Psoas muscle (tissue), 8 donors: ENCODE data around the gene SIDT2. TPM values are rescaled to one million over a fixed set of nuclear protein-coding genes. Genes with fewer than 3 reads are reported as not detected.

ENCODE experiments used
- ATAC-seq, 4 donors: fragments of 200-7000 bp; cut with Tn5 transposase; one replicate each; pipeline ENCODE4 v1.9.1; 2020; ENCODE audit warnings: moderate library complexity in 3 of 4, mild to moderate bottlenecking in 2 of 4
- DNase-seq, 2 donors: peaks; one replicate each; pipeline ENCODE4 v3.0.0-alpha.2; 2020
- H3K27ac ChIP-seq: fragments of 200-600 bp; one replicate; pipeline ENCODE4 v1.8.0; 2022
- H3K27me3 ChIP-seq, 3 donors: fragments of 200-600 bp in 1 of 3; one replicate each; pipeline versions ENCODE4 v1.6.1 to v1.8.0; 2013 to 2022; ENCODE audit warnings: low read length in 2 of 3, mild to moderate bottlenecking in 2 of 3, moderate library complexity in 1 of 3; ENCODE audit not compliant: insufficient read depth in 3 of 3
- H3K36me3 ChIP-seq, 2 donors: fragments of 200-600 bp in 1 of 2; one replicate each; pipeline versions ENCODE4 v1.6.1 to v1.8.0; 2013 to 2022; ENCODE audit warnings: low read depth in 1 of 2, mild to moderate bottlenecking in 1 of 2, moderate library complexity in 1 of 2; ENCODE audit not compliant: insufficient read depth in 1 of 2
- H3K4me1 ChIP-seq: fragments of 200-600 bp; one replicate; pipeline ENCODE4 v1.8.0; 2022
- H3K4me3 ChIP-seq: fragments of 200-600 bp; one replicate; pipeline ENCODE4 v1.8.0; 2022; ENCODE audit warnings: mild to moderate bottlenecking
- H3K9me3 ChIP-seq: fragments of 200-600 bp; one replicate; pipeline ENCODE4 v1.8.0; 2022
- WGBS, 3 donors: extraction: QIAGEN DNeasy Blood & Tissue Kit; methylation state at CpG; one replicate each; pipeline versions ENCODE4 v1.1.6 to v1.1.7; 2013; 5-methylcytosine and 5-hydroxymethylcytosine counted together
- intact Hi-C, 2 donors: fragments of 100-400 bp; cut with DNase I; formaldehyde crosslinking; loops; one replicate each; pipeline versions ENCODE4 v1.11.0 to v1.14.2; 2022
- polyA plus RNA-seq, 3 donors: library from polyadenylated mRNA; stranded (reverse); fragments of 200-250 nt; gene quantifications; one replicate each; pipeline ENCODE4 v1.2.3, GENCODE V29; 2013
- total RNA-seq, 4 donors: library from RNA; stranded (reverse); fragmentation: NEBNext Ultra II Directional in 2 of 4; extraction: Animal tissue kit (Norgen Biotek cat#: 25700) in 2 of 4; gene quantifications; one replicate each; pipeline versions ENCODE4 v1.2.1 to v1.2.4, GENCODE V29; 2021 to 2023
- TF ChIP-seq, protein P1 (sequence below): fragments of 200-600 bp; IDR thresholded peaks from one replicate; pipeline ENCODE4 v1.8.0; 2022; ENCODE audit warnings: antibody characterized with exemption
- donor health status: healthy with polysubstance abuse.
- donor health status: DM: no; HTN: no; CAD: no; lungs with moderate emphysema.
- donor health status: Bipolar disorder and iron deficiency.
- donor health status: healthy.
- donor health status: DM: yes; HTN: yes; CAD: no.
- donor health status: DM: no; HTN: no; CAD: no.
- donor health status: DM: no; HTN: no; CAD: no.
- donor health status: DM: yes; HTN: yes; CAD: no.

Gene SIDT2
- total and polyA plus RNA-seq, 7 donors: 7.1 to 22.8 (median 12.6) TPM

DNA sequence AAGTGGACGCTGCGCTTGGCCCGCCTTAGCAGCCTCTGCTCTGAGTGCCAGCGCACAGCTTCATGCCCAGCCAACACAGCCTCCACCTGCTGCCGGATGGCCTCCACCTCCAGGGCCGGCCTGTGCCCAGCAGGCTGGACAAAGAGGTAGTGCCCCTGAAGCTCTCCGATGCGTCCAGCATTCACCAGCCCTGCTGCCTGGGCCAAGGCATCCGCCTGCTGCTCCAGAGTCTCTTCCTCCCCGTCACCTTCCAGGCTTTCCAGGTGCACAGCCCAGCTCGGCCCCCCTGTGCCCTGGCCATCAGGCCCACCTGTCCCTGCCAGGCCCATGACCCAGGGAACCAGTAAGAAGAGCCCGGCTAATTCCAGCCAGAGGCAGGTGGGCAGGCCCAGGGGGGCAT, 50.9 kb downstream of the SIDT2 start:
- H3K9me3 ChIP-seq: no peaks in the 10 kb centered on the region
- intact Hi-C loops: loop anchor here (5.0 to 10.0 kb wide), 4 partner anchors 125 to 442 kb away; partner anchors contain the start of gene ZPR1 (in 1 of the 2)
- no peak overlapping the region for H3K27ac ChIP-seq
- H3K4me3 ChIP-seq: no peak overlapping the region
- no peak for DNase-seq
- no peaks in the 10 kb centered on the region for H3K27me3 ChIP-seq
- 91 to 93% (median 92%) methylated on average over 12 of the region's 12 CpGs for WGBS, 3 donors
- no peak for ATAC-seq
- H3K4me1 ChIP-seq: peaks cover 23% of the 10 kb centered on the region
- TF ChIP-seq, protein P1, sequence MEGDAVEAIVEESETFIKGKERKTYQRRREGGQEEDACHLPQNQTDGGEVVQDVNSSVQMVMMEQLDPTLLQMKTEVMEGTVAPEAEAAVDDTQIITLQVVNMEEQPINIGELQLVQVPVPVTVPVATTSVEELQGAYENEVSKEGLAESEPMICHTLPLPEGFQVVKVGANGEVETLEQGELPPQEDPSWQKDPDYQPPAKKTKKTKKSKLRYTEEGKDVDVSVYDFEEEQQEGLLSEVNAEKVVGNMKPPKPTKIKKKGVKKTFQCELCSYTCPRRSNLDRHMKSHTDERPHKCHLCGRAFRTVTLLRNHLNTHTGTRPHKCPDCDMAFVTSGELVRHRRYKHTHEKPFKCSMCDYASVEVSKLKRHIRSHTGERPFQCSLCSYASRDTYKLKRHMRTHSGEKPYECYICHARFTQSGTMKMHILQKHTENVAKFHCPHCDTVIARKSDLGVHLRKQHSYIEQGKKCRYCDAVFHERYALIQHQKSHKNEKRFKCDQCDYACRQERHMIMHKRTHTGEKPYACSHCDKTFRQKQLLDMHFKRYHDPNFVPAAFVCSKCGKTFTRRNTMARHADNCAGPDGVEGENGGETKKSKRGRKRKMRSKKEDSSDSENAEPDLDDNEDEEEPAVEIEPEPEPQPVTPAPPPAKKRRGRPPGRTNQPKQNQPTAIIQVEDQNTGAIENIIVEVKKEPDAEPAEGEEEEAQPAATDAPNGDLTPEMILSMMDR: no peak
- peaks cover 0 to 47% of the 10 kb centered on the region in 2 donors for H3K36me3 ChIP-seq

DNA sequence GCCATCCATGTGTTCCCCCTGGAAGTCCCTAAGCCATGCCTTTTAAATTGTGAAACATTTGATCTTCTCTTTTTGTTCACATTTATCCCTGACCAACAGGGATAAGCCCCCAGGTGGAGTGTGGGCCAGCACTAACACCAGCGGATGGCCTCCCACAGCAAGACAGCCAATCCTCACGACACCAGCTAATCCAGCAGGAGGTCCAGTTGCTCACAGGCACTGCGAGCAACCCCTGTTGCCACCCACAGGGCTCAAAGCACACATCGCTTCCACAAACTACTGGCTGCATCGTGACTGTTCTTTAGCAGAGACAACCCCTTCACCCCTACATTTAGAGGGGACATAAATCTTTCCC, 51.4 kb downstream of the SIDT2 start:
- no peak overlapping the region for H3K4me3 ChIP-seq
- ATAC-seq: no peak
- intact Hi-C loops: loop anchor here (5.0 to 10.0 kb wide), 6 partner anchors 125 to 458 kb away; partner anchors contain the start of genes BUD13 (in 1 of the 2) and ZPR1 (in 1 of the 2)

GRCh38 chr11:117230286-117230961, 51.9 kb downstream of the SIDT2 start:
- DNase-seq: no peak
- no peak for ATAC-seq
- TF ChIP-seq, protein P1: no peak
- peaks cover 29% of the 10 kb centered on the region for H3K4me1 ChIP-seq
- intact Hi-C loops: loop anchor here in 1 of 2 donors (5.0 kb wide), 2 partner anchors 353 to 458 kb away; partner anchors contain the start of gene BUD13
- H3K9me3 ChIP-seq: no peaks in the 10 kb centered on the region
- H3K27me3 ChIP-seq: no peaks in the 10 kb centered on the region
- H3K36me3 ChIP-seq: peaks cover 0 to 45% of the 10 kb centered on the region in 2 donors
- H3K27ac ChIP-seq: peak overlapping the region; percentile 99
- WGBS, 3 donors: 67 to 79% (median 71%) methylated on average over 12 of the region's 12 CpGs
- H3K4me3 ChIP-seq: peak overlapping the region; percentile 98

More for the DNA sequence above, 51.4 kb downstream of the SIDT2 start:
- WGBS, 3 donors: 61 to 72% (median 70%) methylated on average over 5 of the region's 5 CpGs
- H3K27me3 ChIP-seq: no peaks in the 10 kb centered on the region
- peaks cover 28% of the 10 kb centered on the region for H3K4me1 ChIP-seq
- no peak for DNase-seq
- TF ChIP-seq, protein P1: no peak
- no peaks in the 10 kb centered on the region for H3K9me3 ChIP-seq
- no peak overlapping the region for H3K27ac ChIP-seq
- peaks cover 0 to 47% of the 10 kb centered on the region in 2 donors for H3K36me3 ChIP-seq

DNA sequence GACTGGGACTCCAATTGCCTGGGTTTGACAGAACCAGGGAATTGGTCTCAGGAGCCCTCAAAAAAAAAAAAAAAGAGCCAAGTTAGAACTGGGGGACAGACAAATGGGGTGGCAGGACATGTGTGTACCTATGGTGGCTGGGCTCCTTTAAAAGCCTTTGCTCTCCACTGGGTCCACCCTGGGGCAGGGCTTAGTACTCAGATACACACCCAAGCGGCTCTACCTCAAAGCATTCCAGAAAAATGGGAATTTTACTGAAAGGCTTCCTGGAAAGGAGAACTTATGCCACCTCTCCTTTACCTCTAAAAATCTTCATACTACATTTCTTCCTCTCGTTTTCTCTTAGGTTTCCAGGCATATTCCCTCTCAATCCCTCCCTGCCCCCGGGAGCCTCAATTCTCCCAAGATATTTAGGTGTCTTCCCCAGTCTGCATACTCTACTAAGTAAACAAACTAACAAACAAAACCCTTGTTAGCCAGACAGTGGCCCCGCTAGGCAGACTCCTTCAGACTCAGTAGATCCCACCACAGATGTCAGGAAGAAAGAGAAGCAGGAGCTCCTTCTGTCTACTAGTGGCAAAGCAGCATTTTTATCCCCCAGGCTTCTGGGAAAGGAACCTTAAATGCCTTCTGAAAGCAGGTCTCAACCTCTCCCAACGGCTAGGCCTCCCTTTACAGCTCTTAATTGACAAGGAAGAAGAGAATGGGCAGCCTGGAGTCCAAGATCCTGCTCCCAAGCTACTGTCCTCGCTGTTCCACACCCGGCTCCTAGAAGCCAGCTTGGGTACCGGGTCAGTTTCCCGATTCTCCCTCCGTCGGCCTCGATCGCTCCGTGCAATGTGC, 52.7 kb downstream of the SIDT2 start:
- intact Hi-C loops: loop anchor here in 1 of 2 donors (5.0 kb wide), 2 partner anchors 354 to 459 kb away; partner anchors contain the start of gene BUD13

More for the DNA sequence above, 52.7 kb downstream of the SIDT2 start:
- Histone ChIP-seq H3K36me3 (peaks cover 0 to 53% of the 10 kb centered on the region in 2 donors), H3K27me3 (no peaks in the 10 kb centered on the region), H3K4me1 (peaks cover 29% of the 10 kb centered on the region), H3K27ac (peak overlapping the region; percentile 99), H3K4me3 (peak overlapping the region; percentile 98), H3K9me3 (no peaks in the 10 kb centered on the region)
- TF ChIP-seq, protein P1: no peak
- no peak for ATAC-seq
- DNase-seq: no peak
- WGBS, 3 donors: 8 to 11% (median 10%) methylated on average over 14 of the region's 14 CpGs
